TTC549 (cell line): ENCODE results near the gene LRRC14B.
"Not testable (repeated sequence)": the region's sequence is repeated elsewhere in the genome, so short reads cannot be mapped to it uniquely, and the experiment has no call there.

ENCODE experiments used
- FAIRE-seq: peaks from 2 replicates; lab custom pipeline; 2012; peaks lifted over from hg19 to GRCh38; lab: Jason Lieb, UNC

The LRRC14B gene

DNA sequence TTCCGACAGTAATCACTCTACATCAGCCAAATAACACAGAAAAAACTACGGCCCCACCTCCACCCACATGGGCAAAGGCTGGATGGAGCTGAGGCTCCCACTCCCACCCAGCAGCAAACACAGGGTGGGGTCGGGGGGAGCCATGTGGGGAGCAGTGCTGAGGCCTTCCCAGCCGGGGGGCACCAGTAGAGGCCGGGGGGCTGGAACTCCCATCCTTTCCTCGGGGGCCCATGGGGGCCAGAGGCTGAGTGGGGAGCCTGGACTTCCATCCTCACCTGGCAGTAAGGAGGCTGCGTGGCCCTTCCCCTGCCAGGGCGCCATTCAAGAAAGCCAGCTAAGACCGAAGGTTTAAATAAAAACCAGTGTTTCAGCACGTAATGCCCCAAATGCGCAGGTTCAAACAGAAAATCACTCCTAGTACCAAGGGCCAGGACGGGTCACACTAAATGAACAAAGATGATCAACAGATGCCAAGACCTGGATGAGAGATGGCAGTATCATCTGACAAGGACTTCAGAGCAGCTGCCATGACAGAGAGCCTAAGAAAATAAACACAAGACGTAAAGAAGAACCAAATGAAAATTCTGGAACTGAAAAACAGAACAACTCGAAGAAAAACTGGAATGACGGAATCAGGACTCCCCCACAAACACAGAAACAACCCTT is 17.3 kb downstream of the LRRC14B start:
- FAIRE-seq, result no peak

DNA sequence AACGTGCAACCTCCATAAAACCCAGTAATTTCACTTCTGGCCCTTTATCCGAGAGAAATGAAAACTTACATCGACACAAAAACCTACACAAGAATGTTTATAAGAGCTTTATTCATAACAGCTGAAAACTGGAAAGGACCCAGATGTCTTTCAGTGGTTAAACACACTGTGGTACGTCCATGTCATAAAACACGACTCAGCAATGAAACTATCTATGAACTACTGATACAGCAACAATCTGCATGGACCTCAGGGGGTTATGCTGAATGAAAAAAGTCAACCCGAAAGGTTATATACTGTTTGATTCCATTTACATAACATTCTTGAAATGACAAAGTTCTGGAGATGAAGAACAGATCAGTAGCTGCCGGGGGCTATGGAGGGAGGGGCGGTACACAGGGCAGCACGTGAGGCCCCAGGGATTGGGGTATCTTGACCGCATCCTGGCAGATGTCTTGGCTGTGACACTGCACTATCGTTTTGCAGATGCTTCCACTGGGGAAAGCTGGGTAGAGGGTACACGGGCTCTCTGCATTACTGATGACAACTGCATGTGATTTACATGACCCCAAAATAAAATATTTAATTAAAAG is 22.6 kb downstream of the LRRC14B start:
- no peak for FAIRE-seq

DNA sequence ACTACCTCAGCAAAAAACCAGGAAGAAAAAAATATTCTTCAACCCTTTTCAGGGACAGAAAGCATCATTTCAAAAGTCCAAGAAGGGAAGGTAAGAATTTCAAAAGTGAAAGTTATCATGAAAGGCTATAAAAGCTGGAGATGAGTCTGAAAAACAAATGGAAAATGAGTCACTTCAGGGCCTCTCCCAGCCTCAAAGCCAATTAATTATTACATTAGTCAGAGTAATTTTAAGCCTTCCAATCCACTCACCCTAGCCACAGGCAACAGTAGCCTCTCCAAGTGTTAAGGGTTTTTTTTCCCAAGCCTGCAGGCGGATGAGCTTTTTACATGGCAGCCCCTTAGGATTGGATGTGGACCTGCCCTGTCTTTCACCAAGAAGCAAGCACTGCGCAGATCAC is 24.0 kb downstream of the LRRC14B start:
- FAIRE-seq, result not testable (repeated sequence)

DNA sequence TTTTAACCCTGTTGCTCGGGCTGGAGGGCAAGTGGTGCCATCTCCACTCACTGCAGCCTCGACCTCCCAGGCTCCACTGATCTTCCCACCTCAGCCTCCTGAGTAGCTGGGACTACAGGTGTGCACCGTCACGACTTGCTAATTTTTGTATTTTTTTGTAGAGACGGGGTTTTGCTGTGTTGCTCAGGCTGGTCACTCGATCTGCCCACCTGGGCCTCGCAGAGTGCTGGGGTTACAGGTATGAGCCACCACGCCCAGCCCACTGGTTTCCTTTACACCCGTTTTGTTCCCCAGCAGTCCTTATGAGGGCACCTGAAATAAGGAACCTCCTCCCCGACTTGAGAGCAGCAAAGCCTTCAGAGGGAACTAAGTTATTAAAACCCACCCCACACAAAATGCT is 24.8 kb downstream of the LRRC14B start:
- FAIRE-seq, result not testable (repeated sequence)

DNA sequence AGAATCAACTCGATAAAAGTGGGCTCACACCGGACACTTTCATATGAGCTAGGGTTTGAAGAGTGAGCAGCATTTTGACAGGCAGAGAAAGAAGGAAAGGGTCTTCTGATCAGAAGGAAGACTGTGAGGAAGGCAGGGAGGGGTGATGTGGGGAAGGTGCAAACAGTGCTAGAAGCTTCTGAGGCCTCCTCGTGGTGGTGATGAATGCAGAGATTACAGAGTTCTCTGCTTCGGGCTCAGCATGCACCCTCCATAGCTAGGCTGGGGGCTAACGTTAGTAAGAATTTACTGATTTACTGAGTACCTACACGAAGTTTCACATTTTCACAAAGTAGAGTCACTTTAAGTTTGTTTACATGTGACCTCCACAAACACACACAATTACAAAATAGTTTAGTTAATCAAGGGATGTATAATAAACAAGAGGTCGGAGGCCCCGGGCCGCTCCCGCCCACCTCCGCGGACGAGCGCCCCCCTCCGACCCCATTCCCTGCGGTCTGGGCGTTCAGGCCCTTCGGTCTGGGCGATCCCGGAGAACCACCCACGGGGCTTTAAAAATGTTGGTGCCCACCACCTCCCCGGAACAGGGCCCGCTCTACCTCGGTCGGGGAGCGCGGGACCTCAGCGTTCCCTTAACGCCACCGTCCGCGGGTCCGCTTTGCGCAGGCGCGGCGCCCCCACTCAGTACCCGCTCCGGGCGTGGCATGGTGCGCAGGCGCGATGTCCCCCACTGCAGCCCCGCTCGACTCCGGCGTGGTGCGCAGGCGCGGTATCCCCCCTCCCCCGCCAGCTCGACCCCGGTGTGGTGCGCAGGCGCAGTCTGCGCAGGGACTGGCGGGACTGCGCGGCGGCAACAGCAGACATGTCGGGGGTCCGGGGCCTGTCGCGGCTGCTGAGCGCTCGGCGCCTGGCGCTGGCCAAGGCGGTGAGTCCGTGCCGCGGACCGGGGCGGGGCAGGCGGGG is 26.5 kb downstream of the LRRC14B start, which contains the start of the genes CCDC127 and SDHA:
Gene CCDC127 (minus strand): TSS at position 660 of the 963 bp plus-strand sequence. CDS start 1,304 bp downstream, outside the sequence.
Gene SDHA (plus strand): TSS at position 827 of the 963 bp plus-strand sequence. CDS start 36 bp downstream, at position 863.
- not testable (repeated sequence) for FAIRE-seq

DNA sequence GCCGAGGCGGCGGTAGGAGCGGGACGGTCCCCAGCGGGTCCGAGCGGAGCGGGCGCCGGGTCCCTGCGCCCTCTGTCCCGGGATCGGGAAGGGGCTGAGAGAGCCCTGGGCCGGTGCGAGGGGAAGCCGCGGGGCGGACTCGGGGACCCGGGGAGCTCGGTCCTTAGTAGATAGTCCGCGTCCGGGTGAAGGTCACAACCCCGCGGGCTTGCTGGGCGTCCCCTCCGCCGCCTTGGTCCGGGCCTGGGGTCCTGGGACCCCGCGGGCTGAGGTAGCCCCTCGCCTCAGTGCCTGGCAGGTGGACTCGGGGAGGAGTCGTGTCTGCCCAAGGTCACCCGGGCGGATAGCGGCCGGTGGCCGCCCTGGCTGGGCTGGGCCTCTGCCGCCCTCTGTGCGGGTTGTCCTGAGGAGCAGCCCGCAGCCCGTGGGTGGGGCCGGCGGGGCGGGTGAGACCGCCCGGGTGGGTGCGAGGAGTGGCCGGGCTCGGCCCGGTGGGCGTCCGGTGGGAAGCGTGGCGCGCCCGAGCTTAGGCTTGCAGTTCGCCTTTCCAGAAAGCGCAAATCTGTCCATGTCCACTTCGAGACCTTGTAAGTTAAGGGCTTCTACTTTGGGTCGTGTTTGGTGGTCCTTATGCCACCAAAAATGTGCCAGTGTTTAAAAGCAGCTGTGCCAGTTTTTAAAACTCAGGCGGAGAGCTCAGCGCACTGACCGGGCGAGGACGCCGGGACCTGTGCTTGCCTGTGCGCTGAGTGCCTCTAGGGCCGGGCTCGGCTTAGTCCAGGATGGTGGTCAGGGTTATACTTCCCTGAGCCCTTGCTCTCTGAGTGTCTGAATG is 27.4 kb downstream of the LRRC14B start:
- no peak for FAIRE-seq

DNA sequence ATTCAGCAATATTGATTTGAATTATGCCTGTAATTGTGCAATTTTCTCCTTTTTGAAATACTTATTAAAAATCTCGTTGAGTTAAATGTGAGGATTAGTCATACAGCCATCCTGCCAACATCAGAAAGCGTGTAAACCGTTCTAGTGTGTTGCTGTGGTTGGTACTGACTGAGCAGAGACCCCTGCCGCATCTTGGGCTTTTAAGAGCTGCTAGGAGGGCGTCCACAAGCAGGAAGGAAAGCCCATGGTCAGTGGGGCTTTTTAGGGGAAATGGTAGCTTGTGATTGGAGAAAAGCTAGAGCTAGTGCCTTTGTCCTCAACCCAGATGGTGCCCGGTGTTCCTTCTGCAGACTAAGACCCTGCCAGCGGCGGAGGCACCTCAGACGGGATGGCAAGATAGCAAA is 28.2 kb downstream of the LRRC14B start:
- FAIRE-seq, result no peak

DNA sequence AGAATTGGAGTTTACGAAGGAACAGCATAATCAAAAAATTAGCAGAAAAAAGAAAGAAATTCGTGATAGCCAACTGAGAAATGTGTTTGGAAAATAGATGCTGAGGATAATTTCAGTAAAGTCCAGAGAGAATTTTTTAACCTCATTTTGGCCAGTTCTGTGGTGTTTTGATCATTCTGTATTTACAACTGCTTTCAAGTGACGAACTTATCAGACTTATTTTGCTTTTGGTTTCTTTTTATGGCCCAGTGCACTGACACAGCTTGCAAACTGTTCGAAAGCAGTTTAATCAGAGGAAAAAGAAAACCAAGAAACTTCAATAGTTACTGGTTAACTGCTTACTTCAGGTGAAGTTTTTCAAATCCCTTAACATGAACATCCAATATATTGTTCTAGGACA is 28.7 kb downstream of the LRRC14B start:
- no peak for FAIRE-seq

DNA sequence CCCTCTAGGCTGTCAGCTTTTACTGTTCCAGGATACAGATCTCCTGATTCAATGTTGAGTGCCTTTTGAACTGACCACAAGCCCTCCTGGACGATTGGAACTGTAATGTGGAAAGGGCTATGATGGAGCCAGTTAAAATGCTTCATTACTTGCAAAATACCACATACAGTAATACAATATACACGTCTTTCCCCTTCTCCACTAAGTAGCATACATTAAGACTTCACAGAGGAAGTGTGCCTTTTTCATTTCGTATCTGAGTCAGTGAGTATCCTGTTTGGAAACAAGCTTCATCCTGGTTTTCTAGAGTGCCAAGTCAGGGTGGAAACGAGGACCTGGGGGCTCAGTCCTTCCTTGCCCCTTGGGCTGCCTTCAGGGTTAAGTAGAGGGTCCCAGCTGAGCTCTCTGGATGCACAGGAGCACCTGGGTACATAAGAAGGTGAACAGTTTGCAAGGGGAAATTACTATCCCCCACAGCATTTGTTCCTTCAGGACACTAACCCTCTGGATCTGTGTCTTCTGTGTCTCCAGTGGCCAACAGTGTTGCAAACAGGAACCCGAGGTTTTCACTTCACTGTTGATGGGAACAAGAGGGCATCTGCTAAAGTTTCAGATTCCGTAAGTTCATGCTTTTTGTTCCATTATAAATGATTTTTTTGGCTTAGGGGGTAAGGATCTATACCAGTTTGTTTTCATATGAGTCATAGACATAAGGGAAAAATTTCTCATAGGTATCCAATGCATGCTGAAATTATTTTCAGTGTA is 31.8 kb downstream of the LRRC14B start:
- FAIRE-seq, result not testable (repeated sequence)

DNA sequence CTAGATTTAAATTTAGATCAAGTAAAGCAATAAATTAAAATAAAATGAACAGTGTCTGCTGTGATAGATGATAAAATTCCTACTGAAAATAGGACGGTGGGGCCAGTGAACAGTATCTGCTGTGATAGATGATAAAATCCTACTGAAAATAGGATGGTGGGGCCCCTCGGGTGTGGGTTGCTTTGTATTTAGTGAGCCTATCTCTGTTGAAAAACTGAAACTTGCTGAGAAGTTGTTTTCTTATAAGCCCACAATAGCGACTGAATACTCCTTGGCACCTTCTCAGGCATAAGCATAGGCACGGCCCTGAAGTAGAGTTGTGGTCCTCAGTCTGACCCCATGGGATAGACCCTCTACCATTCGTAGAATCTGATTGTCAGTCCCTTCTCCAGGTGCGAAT is 32.5 kb downstream of the LRRC14B start:
- FAIRE-seq, result no peak

DNA sequence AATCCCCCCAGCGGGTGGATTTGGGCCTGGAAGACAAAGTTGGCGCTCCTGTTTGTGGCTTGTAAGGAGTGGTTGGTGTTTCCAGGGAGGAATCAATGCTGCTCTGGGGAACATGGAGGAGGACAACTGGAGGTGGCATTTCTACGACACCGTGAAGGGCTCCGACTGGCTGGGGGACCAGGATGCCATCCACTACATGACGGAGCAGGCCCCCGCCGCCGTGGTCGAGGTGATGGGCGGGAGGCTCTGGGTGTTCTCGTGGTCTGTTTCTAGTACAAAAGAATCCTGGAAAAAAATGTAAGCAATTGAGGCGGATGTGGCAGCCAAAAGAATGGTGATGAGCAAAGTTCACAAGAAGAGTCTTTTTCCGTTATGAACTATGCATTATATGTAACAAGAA is 34.0 kb downstream of the LRRC14B start:
- FAIRE-seq, result no peak

DNA sequence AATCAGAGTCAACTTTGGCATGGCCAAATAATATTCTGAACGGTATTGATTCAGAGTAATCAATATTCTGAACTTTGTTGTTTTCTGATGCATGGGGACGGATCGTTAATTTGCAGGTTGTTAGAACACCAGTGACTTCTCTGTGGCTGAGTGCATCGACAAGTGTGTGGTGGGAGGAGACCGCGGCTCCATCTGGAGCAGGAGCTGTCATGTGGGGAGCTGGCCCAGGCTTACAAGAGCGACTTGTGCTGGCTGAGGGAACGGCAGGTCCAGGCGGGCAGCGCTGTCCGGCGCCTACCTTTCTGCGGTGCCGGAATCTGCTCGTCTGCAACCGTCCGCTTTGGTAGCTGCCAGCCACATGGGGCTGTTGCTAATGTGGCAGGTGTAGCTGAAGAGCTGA is 36.1 kb downstream of the LRRC14B start:
- not testable (repeated sequence) for FAIRE-seq

DNA sequence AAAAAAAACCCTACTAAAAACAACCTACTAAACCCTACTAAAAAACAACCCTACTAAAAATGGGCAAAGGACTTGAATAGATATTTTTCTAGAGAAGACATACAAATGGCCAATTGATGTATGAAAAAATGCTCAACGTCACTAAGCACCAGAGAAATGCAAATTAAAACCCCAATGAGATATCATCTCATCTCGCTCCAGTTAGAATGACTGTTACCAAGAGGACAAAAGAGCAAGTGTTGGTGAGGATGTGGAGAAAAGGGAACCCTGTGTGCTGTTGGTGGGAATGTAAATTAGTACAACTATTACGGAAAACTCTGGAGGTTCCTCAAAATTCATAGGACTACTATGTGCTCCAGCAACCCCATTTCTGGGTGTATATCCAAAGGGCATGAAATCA is 37.6 kb downstream of the LRRC14B start:
- no peak for FAIRE-seq

DNA sequence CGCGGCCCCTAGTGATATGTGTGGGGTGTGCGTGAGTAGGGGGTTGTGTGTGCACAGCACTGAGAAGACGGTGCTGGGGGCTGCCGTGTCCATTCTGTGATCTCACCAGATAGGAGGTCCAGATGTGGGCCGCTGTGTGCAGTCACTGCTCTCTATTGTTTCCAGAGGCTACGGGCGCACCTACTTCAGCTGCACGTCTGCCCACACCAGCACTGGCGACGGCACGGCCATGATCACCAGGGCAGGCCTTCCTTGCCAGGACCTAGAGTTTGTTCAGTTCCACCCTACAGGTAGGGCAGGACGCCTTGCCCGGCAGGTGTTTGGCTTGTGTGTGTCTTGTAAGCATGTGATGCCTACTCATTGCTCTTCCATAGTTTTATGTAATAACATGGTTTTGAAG is 39.4 kb downstream of the LRRC14B start:
- FAIRE-seq, result no peak

DNA sequence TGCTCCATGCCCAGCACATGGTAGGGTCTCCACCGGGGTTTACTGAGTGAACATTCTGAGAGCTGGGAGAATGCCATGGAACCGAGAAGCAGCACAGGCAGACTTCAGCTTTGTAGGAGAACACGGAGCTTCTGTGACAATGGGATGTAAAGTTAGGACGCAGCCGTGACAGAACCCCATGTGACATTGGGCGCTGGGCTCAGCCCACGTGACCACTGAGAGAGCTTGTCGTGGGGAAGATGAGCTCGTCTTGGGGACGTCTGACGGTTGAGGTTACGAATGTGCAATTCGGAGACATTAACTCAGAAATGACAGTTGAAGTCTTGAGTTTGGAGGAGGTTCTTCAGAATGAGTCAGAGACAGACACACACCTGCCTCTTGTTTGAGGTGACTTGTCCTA is 40.4 kb downstream of the LRRC14B start:
- no peak for FAIRE-seq

DNA sequence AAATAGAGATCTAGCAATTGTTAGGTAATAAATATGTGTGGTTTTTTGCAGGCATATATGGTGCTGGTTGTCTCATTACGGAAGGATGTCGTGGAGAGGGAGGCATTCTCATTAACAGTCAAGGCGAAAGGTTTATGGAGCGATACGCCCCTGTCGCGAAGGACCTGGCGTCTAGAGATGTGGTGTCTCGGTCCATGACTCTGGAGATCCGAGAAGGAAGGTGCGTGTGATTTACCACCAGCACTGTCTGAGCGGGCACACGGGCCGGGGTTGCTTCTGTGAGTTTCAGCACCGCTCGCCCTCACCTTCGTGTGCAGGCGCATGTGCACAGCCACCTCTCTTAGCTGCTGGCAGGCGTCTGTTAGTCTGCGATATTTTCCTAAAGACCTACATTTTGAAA is 42.1 kb downstream of the LRRC14B start:
- FAIRE-seq, result not testable (repeated sequence)

DNA sequence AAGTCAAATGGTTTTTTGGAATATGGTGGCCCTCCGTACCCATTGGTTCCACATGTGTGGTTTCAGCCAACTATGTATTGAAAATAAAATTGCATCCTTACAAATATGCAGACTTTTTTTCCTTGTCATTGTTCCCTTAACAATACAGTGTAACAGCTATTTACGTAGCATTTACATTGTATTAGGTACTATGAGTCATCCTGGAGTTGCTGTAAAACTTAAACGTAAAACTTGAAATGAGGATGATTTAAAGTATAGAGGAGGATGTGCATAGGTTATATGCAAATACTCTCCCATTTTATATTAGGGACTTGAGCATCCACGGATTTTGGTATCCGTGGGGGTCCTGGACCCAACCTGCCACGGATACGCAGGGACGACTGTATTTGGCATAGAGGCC is 43.2 kb downstream of the LRRC14B start:
- no peak for FAIRE-seq

DNA sequence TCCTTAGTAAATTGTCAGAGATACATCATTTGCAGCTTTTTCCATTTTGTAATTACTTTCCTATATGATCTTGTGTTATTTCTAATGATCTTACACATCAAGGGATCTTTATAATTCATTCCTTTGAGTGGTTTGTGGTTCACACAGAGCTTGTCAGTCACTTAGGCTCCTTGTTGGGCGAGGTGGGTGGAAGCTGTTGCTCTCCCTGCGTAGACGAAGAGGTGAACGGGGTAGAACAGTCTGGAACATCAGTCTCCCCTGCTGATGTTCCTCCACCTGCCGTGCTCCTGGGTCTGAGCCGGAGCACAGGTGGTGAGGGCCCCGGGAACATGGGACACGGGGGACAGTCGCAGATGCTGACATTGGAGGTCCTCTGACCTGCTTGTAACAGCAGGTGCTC is 44.2 kb downstream of the LRRC14B start:
- FAIRE-seq, result not testable (repeated sequence)

DNA sequence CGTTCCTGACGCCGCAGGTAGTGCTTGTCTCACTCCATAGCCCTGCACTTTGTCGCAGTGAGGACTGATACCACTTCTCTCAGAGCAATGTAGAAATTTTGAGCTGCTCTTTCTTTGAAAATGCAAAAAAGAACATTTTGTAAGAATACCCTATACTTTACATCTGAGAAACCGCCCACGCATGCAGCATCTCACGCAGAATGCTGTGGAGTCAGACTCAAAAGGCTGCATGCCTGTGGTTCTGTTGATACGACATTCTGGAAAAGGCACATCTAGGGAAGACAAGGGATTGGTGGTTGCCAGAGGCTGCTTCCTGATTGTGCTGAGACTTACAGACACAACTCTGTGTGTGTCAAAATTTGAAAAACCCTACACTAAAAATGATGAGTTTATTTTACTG is 46.6 kb downstream of the LRRC14B start:
- FAIRE-seq, result not testable (repeated sequence)

DNA sequence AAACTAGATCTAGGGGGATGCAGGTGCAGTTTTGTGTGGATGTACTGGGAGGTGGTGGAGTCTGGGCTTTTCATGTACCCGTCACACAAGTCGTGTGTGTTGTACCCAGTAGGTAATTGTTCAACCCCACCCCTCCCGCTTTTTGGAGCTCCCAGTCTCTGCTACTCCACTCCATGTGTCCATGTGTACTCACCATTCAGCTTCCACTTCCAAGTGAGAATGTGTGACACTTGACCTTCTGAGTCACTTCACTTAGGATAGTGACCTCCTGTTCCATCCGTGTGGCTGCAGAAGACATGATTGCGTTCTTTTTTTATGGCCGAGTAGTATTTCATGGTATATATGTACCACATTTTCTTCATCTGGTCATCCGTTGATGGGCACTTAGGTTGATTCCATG is 49.3 kb downstream of the LRRC14B start:
- not testable (repeated sequence) for FAIRE-seq

DNA sequence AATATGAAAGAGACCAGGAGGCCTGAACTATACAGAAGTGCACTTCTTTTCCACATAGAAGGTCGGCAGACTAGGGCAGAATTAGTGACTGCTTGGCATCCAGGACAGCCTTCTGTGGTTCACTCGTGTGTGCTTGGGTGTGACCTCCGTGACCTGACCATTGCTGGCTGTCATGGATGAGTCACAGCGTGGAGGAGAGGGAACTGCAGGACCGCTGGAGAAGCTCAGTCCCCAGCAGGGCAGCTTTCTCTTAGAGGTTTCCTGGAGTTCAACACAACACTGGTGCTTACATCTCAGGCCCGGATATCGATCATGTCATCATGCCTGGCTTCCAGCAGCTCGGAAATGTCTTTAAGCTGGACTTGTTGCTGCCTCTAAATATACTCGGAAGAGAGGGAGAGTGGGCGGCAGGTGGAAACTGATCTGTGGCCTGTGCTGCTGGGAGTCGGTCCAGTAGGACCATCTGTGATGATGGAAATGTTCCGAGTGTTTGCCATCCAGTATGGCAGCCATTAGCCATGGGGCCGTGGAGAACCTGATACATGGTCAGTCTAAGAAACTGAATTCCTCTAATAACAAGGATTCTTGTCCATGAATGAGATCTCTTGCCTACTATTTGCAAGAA is 49.9 kb downstream of the LRRC14B start:
- not testable (repeated sequence) for FAIRE-seq
